Osteoblast (primary cell): Measurements from ENCODE around the gene SMARCA2. TPM values are rescaled to one million over a fixed set of nuclear protein-coding genes. Genes with fewer than 3 reads are reported as not detected.
A peak's percentile ranks its signal among the peaks of the same experiment; 100 is the strongest.

ENCODE experiments used
- DNase-seq: peaks from one replicate; pipeline ENCODE4 v3.0.0; 2011; ENCODE audit warnings: low spot score, mixed read lengths; ENCODE audit not compliant: insufficient read length; ENCODE audit errors: missing footprints
- H2AFZ ChIP-seq: 2 replicates; pipeline ENCODE4 v1.6.0; 2011; ENCODE audit warnings: mild to moderate bottlenecking, low read length
- H3K27ac ChIP-seq: 2 replicates; pipeline ENCODE4 v1.5.1; 2011; ENCODE audit warnings: mild to moderate bottlenecking, low read depth, low read length, moderate library complexity
- H3K27me3 ChIP-seq: 2 replicates; pipeline ENCODE4 v1.6.0; 2012; ENCODE audit warnings: mild to moderate bottlenecking, control low read depth, inconsistent platforms, low read length, moderate library complexity; ENCODE audit not compliant: insufficient read depth
- H3K36me3 ChIP-seq: 2 replicates; pipeline ENCODE4 v1.5.1; 2011; ENCODE audit warnings: mild to moderate bottlenecking, low read length, control low read depth, moderate library complexity; ENCODE audit not compliant: insufficient read depth
- H3K4me1 ChIP-seq: 2 replicates; pipeline ENCODE4 v1.5.1; 2011; ENCODE audit warnings: mild to moderate bottlenecking, low read length, control low read depth, moderate library complexity; ENCODE audit not compliant: insufficient read depth
- H3K4me2 ChIP-seq: 2 replicates; pipeline ENCODE4 v1.6.0; 2011; ENCODE audit warnings: mild to moderate bottlenecking, low read length; ENCODE audit not compliant: insufficient read depth
- H3K4me3 ChIP-seq: fragments of 200-600 bp; sonication (generic); 3 replicates; pipeline ENCODE4 v1.5.1; 2012; ENCODE audit warnings: mild to moderate bottlenecking, low read length, inconsistent platforms; ENCODE audit not compliant: insufficient read depth
- H3K79me2 ChIP-seq: 2 replicates; pipeline ENCODE4 v1.6.0; 2012; ENCODE audit warnings: mild to moderate bottlenecking, low read length, control low read depth, inconsistent platforms; ENCODE audit not compliant: insufficient read depth
- H3K9me3 ChIP-seq: 2 replicates; pipeline ENCODE4 v1.5.1; 2011; ENCODE audit warnings: low read depth, low read length, control low read depth
- H4K20me1 ChIP-seq: 2 replicates; pipeline ENCODE4 v1.6.0; 2012; ENCODE audit warnings: mild to moderate bottlenecking, low read length, control low read depth; ENCODE audit not compliant: insufficient read depth
- total RNA-seq: library from RNA; depleted of rRNA; stranded (reverse); fragments of >200 nt; gene quantifications from 2 replicates; pipeline ENCODE4 v1.2.3, GENCODE V29; 2012
- TF ChIP-seq, protein P1 (sequence below): IDR thresholded peaks from 2 replicates; pipeline ENCODE4 v1.5.1; 2011; ENCODE audit warnings: mild to moderate bottlenecking, low read depth, low read length, moderate library complexity; ENCODE audit errors: extremely low read depth

Gene SMARCA2
- total RNA-seq, 1 donor, result 101 TPM

DNA sequence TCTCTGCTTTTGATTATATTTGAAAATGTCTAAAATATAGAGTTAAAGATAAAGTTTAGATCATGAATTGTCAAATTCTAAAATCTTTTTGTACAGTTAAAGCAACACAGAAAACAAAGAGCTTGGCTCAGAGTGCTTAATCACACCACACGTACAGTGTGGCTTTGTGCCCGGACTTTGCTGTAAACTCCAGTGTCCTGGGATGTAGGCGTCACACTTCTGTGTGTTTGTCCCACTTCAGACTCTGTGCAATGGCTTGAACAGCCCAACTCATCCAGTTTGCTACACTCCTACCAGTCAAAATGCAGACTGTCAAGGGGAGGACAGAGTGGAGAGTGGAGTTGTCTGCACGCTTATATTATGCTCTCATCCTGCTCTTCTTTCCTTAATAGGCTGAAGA lies 45.3 kb downstream of the SMARCA2 start:
- no peaks in the 10 kb centered on the region for H3K79me2 ChIP-seq
- H3K4me1 ChIP-seq, result peaks cover 9% of the 10 kb centered on the region
- H4K20me1 ChIP-seq, result no peaks in the 10 kb centered on the region
- H2AFZ ChIP-seq, result no peak overlapping the region
- no peak for DNase-seq
- no peaks in the 10 kb centered on the region for H3K9me3 ChIP-seq
- H3K27me3 ChIP-seq, result no peaks in the 10 kb centered on the region
- H3K36me3 ChIP-seq, result peaks cover 46% of the 10 kb centered on the region
- H3K27ac ChIP-seq, result no peak overlapping the region
- TF ChIP-seq, protein P1, sequence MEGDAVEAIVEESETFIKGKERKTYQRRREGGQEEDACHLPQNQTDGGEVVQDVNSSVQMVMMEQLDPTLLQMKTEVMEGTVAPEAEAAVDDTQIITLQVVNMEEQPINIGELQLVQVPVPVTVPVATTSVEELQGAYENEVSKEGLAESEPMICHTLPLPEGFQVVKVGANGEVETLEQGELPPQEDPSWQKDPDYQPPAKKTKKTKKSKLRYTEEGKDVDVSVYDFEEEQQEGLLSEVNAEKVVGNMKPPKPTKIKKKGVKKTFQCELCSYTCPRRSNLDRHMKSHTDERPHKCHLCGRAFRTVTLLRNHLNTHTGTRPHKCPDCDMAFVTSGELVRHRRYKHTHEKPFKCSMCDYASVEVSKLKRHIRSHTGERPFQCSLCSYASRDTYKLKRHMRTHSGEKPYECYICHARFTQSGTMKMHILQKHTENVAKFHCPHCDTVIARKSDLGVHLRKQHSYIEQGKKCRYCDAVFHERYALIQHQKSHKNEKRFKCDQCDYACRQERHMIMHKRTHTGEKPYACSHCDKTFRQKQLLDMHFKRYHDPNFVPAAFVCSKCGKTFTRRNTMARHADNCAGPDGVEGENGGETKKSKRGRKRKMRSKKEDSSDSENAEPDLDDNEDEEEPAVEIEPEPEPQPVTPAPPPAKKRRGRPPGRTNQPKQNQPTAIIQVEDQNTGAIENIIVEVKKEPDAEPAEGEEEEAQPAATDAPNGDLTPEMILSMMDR, result no peak
- H3K4me2 ChIP-seq, result no peak overlapping the region
- no peak overlapping the region for H3K4me3 ChIP-seq

DNA sequence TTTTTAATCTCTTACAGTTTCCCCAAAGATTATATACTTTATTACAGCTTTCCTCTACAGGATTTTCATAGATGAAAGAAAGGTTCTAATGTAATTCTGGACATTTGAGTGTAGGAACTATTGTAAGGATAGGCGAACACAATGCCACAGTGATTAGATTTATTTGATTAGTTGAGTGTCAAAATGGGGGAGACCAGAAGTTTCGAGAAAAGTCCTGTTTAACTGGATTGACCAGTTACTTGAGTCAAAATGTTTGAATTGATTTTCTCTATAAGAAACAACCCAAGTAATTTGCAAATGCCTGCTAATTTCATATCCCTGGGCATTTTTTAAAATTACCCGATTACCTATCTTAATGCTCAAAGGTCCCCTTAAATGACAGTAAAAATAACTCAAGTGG lies 50.6 kb downstream of the SMARCA2 start:
- Histone ChIP-seq H3K4me1 (no peaks in the 10 kb centered on the region), H3K4me3 (no peak overlapping the region), H4K20me1 (no peaks in the 10 kb centered on the region), H3K36me3 (peaks cover 32% of the 10 kb centered on the region), H3K79me2 (no peaks in the 10 kb centered on the region), H3K9me3 (no peaks in the 10 kb centered on the region), H3K4me2 (no peak overlapping the region), H2AFZ (no peak overlapping the region), H3K27me3 (no peaks in the 10 kb centered on the region), H3K27ac (no peak overlapping the region)
- TF ChIP-seq, protein P1, result no peak
- no peak for DNase-seq

DNA sequence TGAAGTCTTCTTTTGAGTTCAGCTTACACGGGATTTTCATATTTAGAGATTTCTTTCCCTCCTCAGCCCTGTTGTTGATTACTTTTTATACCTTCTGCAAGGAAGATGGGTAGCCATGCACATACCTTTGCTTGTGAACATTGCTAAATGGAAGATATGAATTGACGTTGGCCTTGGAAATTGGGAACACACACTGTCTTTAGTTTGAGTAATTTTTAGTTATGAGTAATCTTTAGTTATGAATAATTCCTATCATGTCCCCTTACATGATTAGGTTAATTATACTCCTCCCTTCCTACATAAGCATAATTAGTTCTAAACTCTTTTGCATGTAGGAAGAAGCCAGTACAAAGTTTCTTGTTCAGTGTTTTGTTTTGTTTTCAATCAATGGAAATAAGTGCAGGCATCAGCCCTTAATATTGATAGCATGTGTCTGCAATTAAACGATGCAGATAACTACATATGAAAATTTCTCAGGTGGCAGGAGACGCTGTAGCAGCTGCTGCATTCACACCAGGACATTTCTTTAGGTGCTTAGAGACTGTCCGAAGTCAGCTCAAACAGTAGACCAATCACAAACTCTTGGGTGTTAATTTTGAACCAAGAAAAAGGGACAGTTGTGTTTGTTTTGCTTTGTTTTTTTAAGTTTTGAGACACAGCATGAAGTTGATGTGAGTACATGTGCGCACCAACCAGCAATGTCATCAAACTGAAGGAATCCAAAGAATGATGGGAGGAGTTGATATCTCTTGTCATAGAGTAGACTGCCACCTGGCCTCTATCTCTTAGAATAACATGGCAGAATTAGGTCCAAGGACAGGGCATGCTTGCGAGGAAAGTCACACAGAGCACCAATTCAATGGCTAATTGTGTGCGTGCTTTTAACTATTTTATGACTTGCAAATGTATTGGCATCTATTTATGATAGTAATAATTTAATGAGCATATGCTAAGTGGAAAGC lies 51.4 kb downstream of the SMARCA2 start:
- no peak for DNase-seq
- Histone ChIP-seq H3K79me2 (no peaks in the 10 kb centered on the region), H3K27ac (no peak overlapping the region), H3K4me3 (no peak overlapping the region), H2AFZ (no peak overlapping the region), H3K4me2 (no peak overlapping the region), H3K27me3 (no peaks in the 10 kb centered on the region), H3K4me1 (no peaks in the 10 kb centered on the region), H4K20me1 (no peaks in the 10 kb centered on the region), H3K9me3 (no peaks in the 10 kb centered on the region), H3K36me3 (peaks cover 25% of the 10 kb centered on the region)
- TF ChIP-seq, protein P1, result peak; percentile 19

DNA sequence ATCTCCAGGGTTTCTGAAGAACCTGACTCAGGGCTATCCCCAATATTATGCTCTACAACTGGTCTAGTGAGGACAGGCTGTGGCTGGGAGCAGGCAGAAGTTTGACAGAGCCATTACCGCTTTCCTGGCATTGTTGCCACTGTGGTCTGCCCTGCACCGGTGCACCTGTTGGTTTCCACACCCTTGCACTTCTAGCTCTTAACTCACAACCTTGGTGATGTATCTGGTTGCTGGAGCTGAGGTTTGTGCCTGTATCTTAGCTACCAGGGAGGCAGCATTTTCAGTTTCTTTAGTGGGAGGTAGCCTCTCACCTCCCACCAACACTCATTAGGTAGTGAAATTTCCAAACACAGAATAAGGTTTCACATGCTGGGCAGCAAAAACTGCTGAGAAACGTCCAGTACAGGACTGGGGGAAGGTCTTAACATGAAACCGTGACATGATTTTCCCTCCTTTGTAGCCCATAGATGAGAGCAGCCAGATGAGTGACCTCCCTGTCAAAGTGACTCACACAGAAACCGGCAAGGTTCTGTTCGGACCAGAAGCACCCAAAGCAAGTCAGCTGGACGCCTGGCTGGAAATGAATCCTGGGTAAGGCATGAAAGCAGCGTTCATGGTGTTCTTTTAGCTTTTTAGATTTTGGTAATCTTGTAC lies 57.7 kb downstream of the SMARCA2 start:
- H3K79me2 ChIP-seq, result no peaks in the 10 kb centered on the region
- no peaks in the 10 kb centered on the region for H3K4me1 ChIP-seq
- no peaks in the 10 kb centered on the region for H3K27me3 ChIP-seq
- no peak for DNase-seq
- H3K36me3 ChIP-seq, result peaks cover 41% of the 10 kb centered on the region
- no peaks in the 10 kb centered on the region for H4K20me1 ChIP-seq
- no peaks in the 10 kb centered on the region for H3K9me3 ChIP-seq
- H3K4me2 ChIP-seq, result no peak overlapping the region
- TF ChIP-seq, protein P1, result no peak
- no peak overlapping the region for H3K27ac ChIP-seq
- H2AFZ ChIP-seq, result no peak overlapping the region
- no peak overlapping the region for H3K4me3 ChIP-seq
